Inflammatory macrophage treated with lipopolysaccharide for 1 hour (primary cell): Measurements from ENCODE around the gene TMX4.
"Not testable (repeated sequence)": the region's sequence is repeated elsewhere in the genome, so short reads cannot be mapped to it uniquely, and the experiment has no call there.

ENCODE experiments used
- DNase-seq, 2 donors: peaks; one replicate each; pipeline ENCODE4 v3.0.0-alpha.2; 2020 to 2022

The TMX4 gene

GRCh38 chr20:7959484-7959883 lies 60.1 kb downstream of the TMX4 start:
- no peak for DNase-seq

GRCh38 chr20:7956561-7956960 lies 63.0 kb downstream of the TMX4 start:
- not testable (repeated sequence) for DNase-seq

GRCh38 chr20:7950387-7950786 lies 69.2 kb downstream of the TMX4 start:
- DNase-seq, result no peak

- DNase-seq, result no peak
Measured at GRCh38 chr20:7943891-7944290, 75.7 kb downstream of the TMX4 start.

- DNase-seq, result no peak
Measured at GRCh38 chr20:7940341-7940740, 79.2 kb downstream of the TMX4 start, which contains the start of gene HAO1. Gene HAO1 (minus strand): TSS chr20:7940458. CDS start chr20:7940422, 36 bp downstream.

GRCh38 chr20:7939663-7940062 lies 79.9 kb downstream of the TMX4 start:
- DNase-seq, result no peak

GRCh38 chr20:7938058-7938457 lies 81.5 kb downstream of the TMX4 start:
- DNase-seq, result no peak

GRCh38 chr20:7937328-7937727 lies 82.2 kb downstream of the TMX4 start:
- DNase-seq, result no peak

GRCh38 chr20:7935027-7935551 lies 84.5 kb downstream of the TMX4 start:
- peak in 1 of 2 donors; percentile 14 for DNase-seq

GRCh38 chr20:7933346-7933745 lies 86.2 kb downstream of the TMX4 start:
- peak in 1 of 2 donors; percentile 10 for DNase-seq

- peak; percentile 48 to 56 for DNase-seq
Measured at GRCh38 chr20:7930343-7930742, 89.2 kb downstream of the TMX4 start.
